AG08395 (cell line): ENCODE data around the gene PLCB3.
A peak's percentile ranks its signal among the peaks of the same experiment; 100 is the strongest.
"Not testable (repeated sequence)": the region's sequence is repeated elsewhere in the genome, so short reads cannot be mapped to it uniquely, and the experiment has no call there.

ENCODE experiments used
- DNase-seq: peaks from one replicate; pipeline ENCODE4 v3.0.0; 2012; ENCODE audit warnings: mixed read lengths, low spot score

The PLCB3 gene

GRCh38 chr11:64304316-64305072 lies 53.2 kb downstream of the PLCB3 start:
- DNase-seq, result peak; percentile 89

DNA sequence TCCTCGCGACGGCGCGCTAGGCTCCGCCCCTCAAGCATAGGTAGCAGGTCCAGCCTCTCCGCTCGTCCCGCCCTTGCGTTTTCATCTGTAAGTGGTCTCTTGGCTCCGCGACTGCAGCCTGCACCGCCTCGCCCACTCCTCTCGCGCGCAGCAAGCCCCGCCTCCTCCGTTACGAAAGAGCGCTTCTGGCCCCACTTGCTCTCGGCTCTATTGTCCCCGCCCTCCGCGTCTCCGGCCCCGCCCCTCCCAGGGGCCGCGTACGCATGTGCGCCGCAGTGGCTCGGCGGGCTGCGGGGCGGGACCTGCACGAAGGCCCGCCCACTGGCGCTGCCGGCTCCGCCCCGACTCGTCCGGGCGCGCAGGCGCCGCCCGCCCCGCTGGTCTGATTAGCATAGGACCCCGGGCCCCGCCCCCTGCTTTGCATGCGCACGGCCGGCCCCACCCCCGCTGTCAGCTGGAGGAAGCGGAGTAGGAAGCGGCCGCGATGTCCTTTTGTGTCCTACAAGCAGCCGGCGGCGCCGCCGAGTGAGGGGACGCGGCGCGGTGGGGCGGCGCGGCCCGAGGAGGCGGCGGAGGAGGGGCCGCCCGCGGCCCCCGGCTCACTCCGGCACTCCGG lies 53.9 kb downstream of the PLCB3 start, which contains the start of gene ESRRA:
Gene ESRRA (plus strand): TSS at position 450 of the 616 bp plus-strand sequence. CDS start 1,656 bp downstream, outside the sequence.
- peak; percentile 100 for DNase-seq

DNA sequence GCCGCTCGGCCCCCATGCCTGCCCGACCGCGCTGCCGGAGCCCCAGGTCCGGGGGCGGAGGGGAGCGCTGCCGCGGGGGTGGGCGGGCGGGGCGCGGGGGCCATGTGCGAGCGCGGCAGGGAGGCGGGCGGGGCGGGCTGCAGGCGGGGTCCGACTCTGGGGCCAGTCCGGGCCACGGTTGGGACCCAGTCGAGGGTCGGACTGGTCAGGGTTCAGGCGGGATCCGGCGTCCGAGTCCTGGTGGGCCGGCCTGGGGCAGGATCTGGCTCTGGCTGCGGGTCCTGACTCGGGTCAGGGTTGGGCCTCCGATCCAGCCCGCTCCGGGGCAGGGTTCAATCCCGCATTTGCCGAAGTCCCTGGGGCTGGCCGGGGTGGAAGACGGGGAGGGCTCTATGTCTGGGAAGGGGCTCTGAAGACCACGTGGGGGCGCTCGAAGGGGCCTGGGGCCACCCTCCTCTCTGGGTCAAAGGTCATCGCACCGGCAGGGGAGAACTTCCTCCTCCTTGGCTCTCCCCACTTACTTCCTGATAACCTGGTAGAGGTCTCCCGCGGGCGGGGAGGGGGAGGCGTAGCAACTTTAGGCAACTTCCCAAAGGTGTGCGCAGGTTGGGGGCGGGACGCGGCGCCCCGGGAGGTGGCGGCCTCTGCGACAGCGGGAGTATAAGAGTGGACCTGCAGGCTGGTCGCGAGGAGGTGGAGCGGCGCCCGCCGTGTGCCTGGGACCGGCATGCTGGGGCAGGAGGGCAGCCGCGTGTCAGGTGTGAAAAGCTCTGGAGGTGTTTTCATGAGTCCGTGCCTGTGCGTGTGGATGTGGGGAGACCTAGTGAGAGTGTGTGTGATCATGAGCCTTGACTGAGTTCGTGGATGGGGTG lies 54.6 kb downstream of the PLCB3 start:
- no peak for DNase-seq

DNA sequence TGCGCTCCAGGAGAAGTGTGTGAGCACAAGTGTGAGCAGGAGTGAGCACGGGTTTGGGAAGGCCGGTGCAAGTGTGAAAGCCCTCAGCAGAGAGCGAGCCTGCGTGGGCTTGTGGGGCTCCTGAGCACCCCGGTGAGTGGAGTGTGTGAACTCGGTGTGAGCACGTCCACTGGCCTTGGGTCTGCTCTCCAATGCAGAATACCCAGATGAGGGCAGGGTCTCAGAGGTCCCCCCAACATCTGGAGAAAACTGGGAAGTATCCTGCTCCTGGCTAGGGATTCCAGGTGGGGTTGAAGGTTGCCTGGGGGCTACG lies 55.2 kb downstream of the PLCB3 start:
- no peak for DNase-seq

- DNase-seq, result no peak
Measured at GRCh38 chr11:64306876-64307622, 55.7 kb downstream of the PLCB3 start.

- DNase-seq, result not testable (repeated sequence)
Measured at GRCh38 chr11:64307795-64308194, 56.5 kb downstream of the PLCB3 start.

GRCh38 chr11:64312947-64313346 lies 61.6 kb downstream of the PLCB3 start:
- no peak for DNase-seq

DNA sequence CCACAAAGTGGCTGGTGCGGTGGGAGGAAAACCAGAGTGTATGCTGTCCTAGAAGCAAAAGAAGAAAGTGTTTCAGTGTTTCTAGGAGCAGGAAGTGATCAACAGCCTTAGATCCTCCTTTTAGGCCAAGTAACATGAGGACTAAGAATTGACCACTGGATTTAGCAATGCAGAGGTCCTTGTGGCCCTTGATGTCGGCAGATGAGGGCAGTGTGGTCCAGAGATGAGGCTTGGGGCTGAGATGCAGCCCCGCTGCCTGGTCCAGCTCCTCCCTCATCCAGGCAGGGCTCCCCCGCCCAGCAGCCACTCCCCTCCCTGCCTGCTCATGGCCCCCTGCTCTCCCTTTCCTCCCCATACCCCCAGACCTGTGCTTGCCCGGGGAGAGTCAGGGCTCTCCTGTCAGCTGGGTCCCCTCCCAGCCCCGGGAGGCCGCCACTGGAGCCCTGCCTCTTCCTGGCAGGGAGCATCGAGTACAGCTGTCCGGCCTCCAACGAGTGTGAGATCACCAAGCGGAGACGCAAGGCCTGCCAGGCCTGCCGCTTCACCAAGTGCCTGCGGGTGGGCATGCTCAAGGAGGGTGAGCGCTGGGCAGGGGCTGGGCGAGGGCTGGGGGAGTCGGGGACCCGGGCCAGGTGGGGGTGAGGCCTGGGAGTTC lies 62.3 kb downstream of the PLCB3 start:
- DNase-seq, result no peak

GRCh38 chr11:64314146-64314804 lies 62.9 kb downstream of the PLCB3 start:
- no peak for DNase-seq

DNA sequence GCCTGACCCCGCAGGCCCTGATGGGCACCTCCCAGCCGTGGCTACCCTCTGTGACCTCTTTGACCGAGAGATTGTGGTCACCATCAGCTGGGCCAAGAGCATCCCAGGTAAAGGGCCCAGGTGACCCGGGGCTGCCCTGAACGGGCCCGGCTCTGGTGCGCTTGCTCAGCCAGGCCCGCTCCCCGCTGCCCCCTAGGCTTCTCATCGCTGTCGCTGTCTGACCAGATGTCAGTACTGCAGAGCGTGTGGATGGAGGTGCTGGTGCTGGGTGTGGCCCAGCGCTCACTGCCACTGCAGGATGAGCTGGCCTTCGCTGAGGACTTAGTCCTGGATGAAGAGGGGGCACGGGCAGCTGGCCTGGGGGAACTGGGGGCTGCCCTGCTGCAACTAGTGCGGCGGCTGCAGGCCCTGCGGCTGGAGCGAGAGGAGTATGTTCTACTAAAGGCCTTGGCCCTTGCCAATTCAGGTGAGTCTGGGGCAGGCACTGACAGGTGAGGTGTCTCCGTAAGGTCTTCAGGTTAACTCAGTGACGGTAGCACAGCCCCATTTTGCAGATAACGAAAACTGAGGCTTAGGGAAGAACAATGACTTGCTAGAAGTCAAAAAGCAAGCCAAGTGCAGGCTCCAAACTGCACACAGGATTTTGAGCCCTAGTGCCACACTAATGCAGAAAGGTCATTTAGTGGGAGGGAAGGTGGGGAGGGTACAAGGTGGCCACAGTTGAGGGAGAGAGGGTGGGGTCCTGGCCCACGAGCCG lies 63.7 kb downstream of the PLCB3 start:
- DNase-seq, result no peak

- not testable (repeated sequence) for DNase-seq
Measured at GRCh38 chr11:64315667-64316526, 64.6 kb downstream of the PLCB3 start.

DNA sequence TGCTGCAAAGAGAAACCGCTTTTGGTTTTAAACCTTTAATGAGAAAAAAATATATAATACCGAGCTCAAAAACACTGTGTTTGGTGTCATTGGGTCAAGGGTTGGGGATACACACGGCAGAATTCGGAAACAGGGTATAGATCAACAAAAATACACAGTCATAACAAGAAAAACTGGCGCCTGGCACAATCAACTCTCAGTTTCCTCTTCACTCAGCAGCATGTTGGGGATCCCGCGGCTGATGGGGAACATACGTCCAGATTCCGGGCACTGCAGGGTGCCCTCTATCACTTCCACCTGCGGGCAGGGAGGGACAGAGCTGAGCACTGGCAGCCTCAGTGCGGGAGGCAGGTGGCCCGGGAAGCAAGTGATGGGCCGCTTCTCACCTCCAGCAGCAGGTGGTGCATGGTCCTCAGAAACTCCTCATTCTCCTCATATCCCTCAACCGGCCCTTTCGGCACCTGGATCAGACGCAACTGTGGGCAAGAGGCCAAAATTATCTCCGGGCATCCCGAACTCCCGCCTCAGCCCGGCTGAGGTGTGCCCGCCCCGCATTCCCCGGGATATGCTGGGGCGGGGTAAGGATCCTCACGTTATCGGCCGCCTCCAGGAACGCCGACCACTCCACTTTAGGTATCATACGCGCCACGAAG lies 65.5 kb downstream of the PLCB3 start:
- no peak for DNase-seq

DNA sequence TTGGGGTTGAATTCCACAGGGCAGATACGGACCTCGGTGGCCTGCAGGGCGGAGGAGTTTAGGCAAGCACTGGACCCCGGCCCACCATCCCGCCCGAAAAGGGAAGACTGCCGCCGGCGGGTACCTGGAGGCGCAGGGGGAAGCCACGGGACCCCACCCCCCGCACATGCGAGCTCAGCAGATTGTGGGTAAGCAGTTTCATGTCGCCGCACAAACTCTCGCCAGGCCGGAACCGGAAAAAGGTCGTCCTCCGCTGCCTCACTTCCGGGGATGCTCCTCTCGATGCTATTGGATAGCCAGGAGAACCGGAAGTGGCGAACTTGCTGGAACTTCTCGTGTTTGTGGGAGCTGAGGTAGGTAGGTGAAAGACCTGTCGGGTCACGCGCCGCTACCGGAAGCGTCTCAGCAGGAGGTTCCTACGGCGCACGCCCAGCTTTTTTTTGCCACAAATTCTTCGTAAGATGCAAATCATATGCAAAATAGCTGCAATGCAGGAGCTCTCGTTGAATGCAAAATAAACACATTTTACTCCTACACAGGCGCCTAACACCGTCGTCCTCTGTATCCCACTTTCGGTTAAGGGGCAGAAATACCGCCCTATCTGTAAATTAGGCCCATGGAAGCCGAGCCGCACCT lies 66.1 kb downstream of the PLCB3 start, which contains the start of gene TRMT112:
Gene TRMT112 (minus strand): TSS at position 235 of the 636 bp plus-strand sequence. CDS start 33 bp downstream, at position 202.
- DNase-seq, result peak; percentile 90

DNA sequence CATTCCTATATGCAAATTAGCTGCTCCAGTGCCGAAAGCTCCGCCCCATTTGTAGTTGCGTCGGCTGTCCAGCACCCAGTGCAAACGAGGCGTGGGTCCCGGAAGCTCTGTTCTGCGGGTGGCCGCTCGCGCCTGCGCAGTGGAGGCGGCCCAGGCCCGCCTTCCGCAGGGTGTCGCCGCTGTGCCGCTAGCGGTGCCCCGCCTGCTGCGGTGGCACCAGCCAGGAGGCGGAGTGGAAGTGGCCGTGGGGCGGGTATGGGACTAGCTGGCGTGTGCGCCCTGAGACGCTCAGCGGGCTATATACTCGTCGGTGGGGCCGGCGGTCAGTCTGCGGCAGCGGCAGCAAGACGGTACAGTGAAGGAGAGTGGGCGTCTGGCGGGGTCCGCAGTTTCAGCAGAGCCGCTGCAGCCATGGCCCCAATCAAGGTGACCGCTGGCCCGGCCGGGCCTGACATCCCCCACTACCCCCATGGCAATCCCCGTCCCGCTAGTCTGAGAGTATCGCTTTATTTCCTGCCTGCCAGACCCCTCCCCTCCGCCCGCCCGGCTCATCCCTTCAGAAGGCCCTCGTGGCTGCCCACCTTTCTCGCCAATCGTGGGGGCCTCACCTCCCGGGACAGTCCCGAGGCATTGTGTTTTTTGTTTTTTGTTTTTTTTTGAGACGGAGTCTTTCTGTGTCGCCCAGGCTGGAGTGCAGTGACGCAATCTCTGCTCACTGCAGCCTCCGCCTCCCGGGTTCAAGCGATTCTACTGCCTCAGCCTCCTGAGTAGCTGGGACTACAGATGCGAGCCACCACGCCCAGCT lies 66.8 kb downstream of the PLCB3 start, which contains the start of gene PRDX5:
Gene PRDX5 (plus strand): TSS at position 161 of the 805 bp plus-strand sequence. CDS start 95 bp downstream, at position 256.
- DNase-seq, result peak; percentile 98
